ENCODE results near the gene REPS2.
"Not testable (repeated sequence)": the region's sequence is repeated elsewhere in the genome, so short reads cannot be mapped to it uniquely, and the experiment has no call there.

The REPS2 gene

GRCh38 chrX:16931855-16932575, 14.4 kb upstream of the REPS2 start:
- in situ Hi-C loops (cut with HindIII; ENCODE audit: low pct_unique_long_range_greater_than_20kb, low sequenced_read_pairs): no loop called here
- DNase-seq (ENCODE audit: low read depth in 1 of 2, low spot score in 1 of 2): no peak
- no peak for TF ChIP-seq JUND (IDR thresholded peaks at IDR 0.05; ENCODE audit: low read depth)

GRCh38 chrX:16934185-16934584, 12.3 kb upstream of the REPS2 start:
- no peak for TF ChIP-seq JUND (IDR thresholded peaks at IDR 0.05; ENCODE audit: low read depth)
- DNase-seq (ENCODE audit: low read depth in 1 of 2, low spot score in 1 of 2): no peak
- in situ Hi-C loops (cut with HindIII; ENCODE audit: low pct_unique_long_range_greater_than_20kb, low sequenced_read_pairs): no loop called here

- in situ Hi-C loops (cut with HindIII; ENCODE audit: low pct_unique_long_range_greater_than_20kb, low sequenced_read_pairs): no loop called here
Observed at GRCh38 chrX:16946971-16947562, 609 bp downstream of the REPS2 start.

GRCh38 chrX:16950423-16950822, 4.0 kb downstream of the REPS2 start:
- no peak for TF ChIP-seq JUND (IDR thresholded peaks at IDR 0.05; ENCODE audit: low read depth)
- in situ Hi-C loops (cut with HindIII; ENCODE audit: low pct_unique_long_range_greater_than_20kb, low sequenced_read_pairs): no loop called here
- no peak for DNase-seq (ENCODE audit: low read depth in 1 of 2, low spot score in 1 of 2)

More at GRCh38 chrX:16946971-16947562, 609 bp downstream of the REPS2 start:
- TF ChIP-seq JUND (IDR thresholded peaks at IDR 0.05; ENCODE audit: low read depth): no peak
- peak; percentile 5 to 6 for DNase-seq (ENCODE audit: low read depth in 1 of 2, low spot score in 1 of 2)

- in situ Hi-C loops (cut with HindIII; ENCODE audit: low pct_unique_long_range_greater_than_20kb, low sequenced_read_pairs): no loop called here
- peak in 1 of 2 experiments; percentile 8 for DNase-seq (ENCODE audit: low read depth in 1 of 2, low spot score in 1 of 2)
- no peak for TF ChIP-seq JUND (IDR thresholded peaks at IDR 0.05; ENCODE audit: low read depth)
Observed at GRCh38 chrX:16953606-16954211, 7.3 kb downstream of the REPS2 start.

- no peak for DNase-seq (ENCODE audit: low read depth in 1 of 2, low spot score in 1 of 2)
- TF ChIP-seq JUND (IDR thresholded peaks at IDR 0.05; ENCODE audit: low read depth): no peak
- in situ Hi-C loops (cut with HindIII; ENCODE audit: low pct_unique_long_range_greater_than_20kb, low sequenced_read_pairs): no loop called here
Observed at GRCh38 chrX:16957751-16958150, 11.3 kb downstream of the REPS2 start.

GRCh38 chrX:16958356-16958755, 11.9 kb downstream of the REPS2 start:
- TF ChIP-seq JUND (IDR thresholded peaks at IDR 0.05; ENCODE audit: low read depth): no peak
- in situ Hi-C loops (cut with HindIII; ENCODE audit: low pct_unique_long_range_greater_than_20kb, low sequenced_read_pairs): no loop called here
- DNase-seq (ENCODE audit: low read depth in 1 of 2, low spot score in 1 of 2): no peak

GRCh38 chrX:16962661-16963060, 16.2 kb downstream of the REPS2 start:
- in situ Hi-C loops (cut with HindIII; ENCODE audit: low pct_unique_long_range_greater_than_20kb, low sequenced_read_pairs); DNase-seq (ENCODE audit: low read depth in 1 of 2, low spot score in 1 of 2): not testable (repeated sequence)

GRCh38 chrX:16963216-16963615, 16.8 kb downstream of the REPS2 start:
- DNase-seq (ENCODE audit: low read depth in 1 of 2, low spot score in 1 of 2): no peak
- no peak for TF ChIP-seq JUND (IDR thresholded peaks at IDR 0.05; ENCODE audit: low read depth)
- in situ Hi-C loops (cut with HindIII; ENCODE audit: low pct_unique_long_range_greater_than_20kb, low sequenced_read_pairs): no loop called here

GRCh38 chrX:16964976-16965375, 18.5 kb downstream of the REPS2 start:
- in situ Hi-C loops (cut with HindIII; ENCODE audit: low pct_unique_long_range_greater_than_20kb, low sequenced_read_pairs); DNase-seq (ENCODE audit: low read depth in 1 of 2, low spot score in 1 of 2): not testable (repeated sequence)

- no peak for DNase-seq (ENCODE audit: low read depth in 1 of 2, low spot score in 1 of 2)
- TF ChIP-seq JUND (IDR thresholded peaks at IDR 0.05; ENCODE audit: low read depth): no peak
- in situ Hi-C loops (cut with HindIII; ENCODE audit: low pct_unique_long_range_greater_than_20kb, low sequenced_read_pairs): no loop called here
Observed at GRCh38 chrX:16966752-16967448, 20.4 kb downstream of the REPS2 start.

- in situ Hi-C loops (cut with HindIII; ENCODE audit: low pct_unique_long_range_greater_than_20kb, low sequenced_read_pairs): not testable (repeated sequence)
Observed at GRCh38 chrX:16968753-16969152, 22.3 kb downstream of the REPS2 start.

GRCh38 chrX:16970977-16971376, 24.5 kb downstream of the REPS2 start:
- in situ Hi-C loops (cut with HindIII; ENCODE audit: low pct_unique_long_range_greater_than_20kb, low sequenced_read_pairs): no loop called here
- TF ChIP-seq JUND (IDR thresholded peaks at IDR 0.05; ENCODE audit: low read depth): no peak
- DNase-seq (ENCODE audit: low read depth in 1 of 2, low spot score in 1 of 2): no peak

More at GRCh38 chrX:16968753-16969152, 22.3 kb downstream of the REPS2 start:
- DNase-seq (ENCODE audit: low read depth in 1 of 2, low spot score in 1 of 2): not testable (repeated sequence)
